Stimulated activated CD8-positive, alpha-beta memory T cell treated with anti-CD3 and anti-CD28 coated beads, Interleukin-7, amount 100 ng/mL, for 1 hour (primary cell): ENCODE measurements around the gene CYP2J2.
"Not testable (repeated sequence)": the region's sequence is repeated elsewhere in the genome, so short reads cannot be mapped to it uniquely, and the experiment has no call there.

Experiments used
- DNase-seq, 2 donors: peaks; one replicate each; pipeline ENCODE4 v3.0.0-alpha.2; 2020; ENCODE audit warnings: low read depth in 2 of 2

The CYP2J2 gene

GRCh38 chr1:59866462-59866861, 60.1 kb downstream of the CYP2J2 start:
- DNase-seq = no peak

- no peak for DNase-seq
These were observed 68.8 kb downstream of the CYP2J2 start for GRCh38 chr1:59857679-59858354.

- DNase-seq = no peak
These were observed 69.7 kb downstream of the CYP2J2 start for GRCh38 chr1:59856725-59857338.

GRCh38 chr1:59855297-59855696, 71.3 kb downstream of the CYP2J2 start:
- DNase-seq = not testable (repeated sequence)

GRCh38 chr1:59852117-59852516, 74.5 kb downstream of the CYP2J2 start:
- no peak for DNase-seq

GRCh38 chr1:59846895-59847282, 79.7 kb downstream of the CYP2J2 start:
- DNase-seq = no peak

- DNase-seq = no peak
These were observed 80.2 kb downstream of the CYP2J2 start for GRCh38 chr1:59846209-59846894.

GRCh38 chr1:59845091-59845490, 81.5 kb downstream of the CYP2J2 start:
- DNase-seq = no peak
